Neural cell (in vitro differentiated cells): ENCODE measurements around the gene ATP6AP1.

Experiments
- CTCF ChIP-seq: fragments of 450-650 bp; IDR thresholded peaks from 2 replicates; pipeline ENCODE4 v1.5.1; 2014; ENCODE audit warnings: antibody characterized with exemption, mild to moderate bottlenecking, moderate library complexity; ENCODE audit not compliant: poor library complexity, severe bottlenecking
- EZH2 ChIP-seq: fragments of 200-600, 300-800 bp; shearing (Covaris generic), sonication (generic); IDR thresholded peaks from 2 replicates; pipeline ENCODE4 v1.6.1; 2014; ENCODE audit warnings: antibody characterized with exemption, low read length, borderline replicate concordance, mild to moderate bottlenecking; ENCODE audit not compliant: insufficient read depth, poor library complexity, severe bottlenecking
- POLR2AphosphoS5 ChIP-seq: IDR thresholded peaks from 2 replicates; pipeline ENCODE4 v1.6.1; 2012
- REST ChIP-seq: IDR thresholded peaks from 2 replicates; pipeline ENCODE4 v1.6.1; 2012; ENCODE audit warnings: borderline replicate concordance

GRCh38 chrX:154477891-154478477 lies 49.5 kb downstream of the ATP6AP1 start:
- TF ChIP-seq REST (no peak), CTCF (no peak), EZH2 (no peak), POLR2AphosphoS5 (no peak)
